Esophagus muscularis mucosa (tissue), 4 donors: ENCODE data around the gene NIT2.

Experiments
- CTCF ChIP-seq, 3 experiments: fragments of 200-600 bp in 2 of 3; fragments of 450-650 bp in 1 of 3; sonication (generic) in 2 of 3; IDR thresholded peaks; one replicate each; pipeline ENCODE4 v1.5.1; 2017 to 2019; ENCODE audit warnings: antibody characterized with exemption in 3 of 3, mild to moderate bottlenecking in 2 of 3, moderate library complexity in 1 of 3
- EP300 ChIP-seq: sonication (generic); formaldehyde crosslinking; IDR thresholded peaks from one replicate; pipeline ENCODE4 v1.6.1; 2017; ENCODE audit warnings: antibody characterized with exemption
- POLR2AphosphoS5 ChIP-seq, 2 donors: sonication (generic); formaldehyde crosslinking; IDR thresholded peaks; one replicate each; pipeline ENCODE4 v1.6.1; 2017; ENCODE audit warnings: antibody characterized with exemption in 2 of 2

- TF ChIP-seq CTCF (IDR thresholded peaks at IDR 0.05) (no peak), EP300 (no peak), POLR2AphosphoS5 (IDR thresholded peaks at IDR 0.05) (no peak)
These were observed 6.0 kb downstream of the NIT2 start for GRCh38 chr3:100340527-100340926.
